B cell (primary cell): ENCODE results near the gene ALG6. TPM values are rescaled to one million over a fixed set of nuclear protein-coding genes. Genes with fewer than 3 reads are reported as not detected.
A peak's percentile ranks its signal among the peaks of the same experiment; 100 is the strongest.

Experiments
- ATAC-seq: fragments of 200-7000 bp; cut with Tn5 transposase; one replicate; pipeline ENCODE4 v1.10.0; 2021; ENCODE audit warnings: low read depth, mild to moderate bottlenecking, moderate number of reproducible peaks, moderate library complexity
- CTCF ChIA-PET: fragments of 350-600 bp; sonication (Branson Sonifier 250); formaldehyde crosslinking; loops from one replicate; lab custom pipeline; 2021; ENCODE audit warnings: antibody characterized with exemption, inconsistent platforms; lab: Charles Lee
- POLR2A ChIA-PET: fragments of 350-600 bp; sonication (Branson Sonifier 250); formaldehyde crosslinking; loops from one replicate; lab custom pipeline; 2021; ENCODE audit warnings: antibody characterized with exemption; lab: Charles Lee
- DNase-seq: peaks from one replicate; pipeline ENCODE4 v3.0.0; 2013
- H2AFZ ChIP-seq: 2 replicates; pipeline ENCODE4 v1.6.1; 2012; ENCODE audit warnings: mild to moderate bottlenecking, low read depth, low read length; ENCODE audit not compliant: insufficient read depth, poor library complexity, severe bottlenecking
- H3K27ac ChIP-seq, 2 donors: 1 replicate in 1 of 2; 2 replicates in 1 of 2; pipeline ENCODE4 v1.5.1; 2012 to 2013; ENCODE audit warnings: low read length in 2 of 2, mild to moderate bottlenecking in 2 of 2, moderate library complexity in 1 of 2
- H3K27me3 ChIP-seq, 4 experiments: fragments of 200-600 bp in 1 of 4; sonication (generic) in 1 of 4; replicated peaks in 1 of 4; 1 replicate in 2 of 4; 2 replicates in 2 of 4; pipeline versions ENCODE4 v1.6.1 to v1.7.0; 2013 to 2016; ENCODE audit warnings: low read length in 3 of 4, mild to moderate bottlenecking in 2 of 4, mixed read lengths in 1 of 4, moderate library complexity in 1 of 4; ENCODE audit not compliant: insufficient read depth in 4 of 4, control insufficient read depth in 3 of 4; ENCODE audit errors: control extremely low read depth in 1 of 4
- H3K36me3 ChIP-seq, 2 experiments: replicated peaks in 1 of 2; 1 replicate in 1 of 2; 2 replicates in 1 of 2; pipeline versions ENCODE4 v1.6.1 to v1.7.1; 2013; ENCODE audit warnings: low read length in 1 of 2; ENCODE audit not compliant: insufficient read depth in 2 of 2, control insufficient read depth in 1 of 2; ENCODE audit errors: control extremely low read depth in 1 of 2, extremely low read depth in 1 of 2
- H3K4me1 ChIP-seq, 2 donors: fragments of 200-600 bp in 1 of 2; sonication (generic) in 1 of 2; 1 replicate in 1 of 2; 2 replicates in 1 of 2; pipeline versions ENCODE4 v1.5.1 to v1.6.1; 2013 to 2017; ENCODE audit warnings: low read length in 2 of 2; ENCODE audit not compliant: control insufficient read depth in 2 of 2, insufficient read depth in 2 of 2
- H3K4me2 ChIP-seq: replicated peaks from 2 replicates; pipeline ENCODE3; 2012; ENCODE audit warnings: mild to moderate bottlenecking, low read depth, low read length; ENCODE audit not compliant: poor library complexity, severe bottlenecking
- H3K4me3 ChIP-seq, 5 experiments: fragments of 200-600 bp in 1 of 5; sonication (generic) in 1 of 5; 1 replicate in 3 of 5; 2 replicates in 2 of 5; pipeline versions ENCODE4 v1.5.1 to v1.7.0; 2011 to 2016; ENCODE audit warnings: low read length in 4 of 5, mild to moderate bottlenecking in 4 of 5, low read depth in 2 of 5, control low read depth in 1 of 5, moderate library complexity in 1 of 5; ENCODE audit not compliant: insufficient read depth in 1 of 5; ENCODE audit errors: control extremely low read depth in 1 of 5, extremely low read depth in 1 of 5
- H3K79me2 ChIP-seq: fragments of 200-600 bp; sonication (generic); one replicate; pipeline ENCODE4 v1.6.0; 2016; ENCODE audit warnings: low read length; ENCODE audit not compliant: control insufficient read depth, insufficient read depth
- H3K9ac ChIP-seq: fragments of 200-600 bp; sonication (generic); 2 replicates; pipeline ENCODE4 v1.6.1; 2017; ENCODE audit warnings: mild to moderate bottlenecking, low read length, moderate library complexity
- H3K9me3 ChIP-seq, 3 donors: one replicate each; pipeline versions ENCODE4 v1.6.1 to v1.7.1; 2013; ENCODE audit warnings: low read length in 2 of 3; ENCODE audit not compliant: control insufficient read depth in 2 of 3, insufficient read depth in 1 of 3; ENCODE audit errors: control extremely low read depth in 1 of 3
- H4K20me1 ChIP-seq: 2 replicates; pipeline ENCODE4 v1.6.0; 2012; ENCODE audit warnings: mild to moderate bottlenecking, low read length; ENCODE audit not compliant: insufficient read depth, control insufficient read depth, poor library complexity, severe bottlenecking
- H3K27ac Mint-ChIP-seq: one replicate; pipeline ENCODE4 v1.8.0; 2021; ENCODE audit warnings: mixed read lengths
- H3K27me3 Mint-ChIP-seq: one replicate; pipeline ENCODE4 v1.8.0; 2021; ENCODE audit warnings: mixed read lengths
- H3K4me1 Mint-ChIP-seq: one replicate; pipeline ENCODE4 v1.8.0; 2021; ENCODE audit warnings: mixed read lengths
- H3K4me3 Mint-ChIP-seq: one replicate; pipeline ENCODE4 v1.8.0; 2021; ENCODE audit warnings: mixed read lengths
- H3K9me3 Mint-ChIP-seq: one replicate; pipeline ENCODE4 v1.8.0; 2022; ENCODE audit warnings: mixed read lengths; ENCODE audit not compliant: insufficient read depth
- EZH2 ChIP-seq: IDR thresholded peaks from 2 replicates; pipeline ENCODE4 v1.6.1; 2012; ENCODE audit warnings: borderline replicate concordance, low read depth, mild to moderate bottlenecking, moderate library complexity, low read length; ENCODE audit not compliant: insufficient read depth, poor library complexity, severe bottlenecking
- WGBS: methylation state at CpG from one replicate; pipeline ENCODE4 v1.1.5; 2013; ENCODE audit warnings: missing lambda C conversion rate; ENCODE audit not compliant: insufficient coverage; 5-methylcytosine and 5-hydroxymethylcytosine counted together
- intact Hi-C: fragments of 100-400 bp; cut with micrococcal nuclease; formaldehyde crosslinking; loops from one replicate; pipeline ENCODE4 v1.10.0; 2022
- polyA plus RNA-seq: library from polyadenylated mRNA; depleted of rRNA; stranded (reverse); fragments of >200 nt; gene quantifications from 2 replicates; pipeline ENCODE4 v1.2.3, GENCODE V29; 2012
- total RNA-seq, 2 donors: library from RNA; stranded (reverse); fragments of 120-200 nt in 1 of 2; gene quantifications; 1 replicate in 1 of 2; 2 replicates in 1 of 2; pipeline versions ENCODE4 v1.2.3 to v1.2.4, GENCODE V29; 2013 to 2022
- TF ChIP-seq, protein P1 (sequence below): fragments of 200-600 bp; IDR thresholded peaks from one replicate; pipeline ENCODE4 v1.8.0; 2022; ENCODE audit warnings: antibody characterized with exemption, mild to moderate bottlenecking

The ALG6 gene
- total and polyA plus RNA-seq, 2 donors (not counting 1 experiment from before 2014, with no cell fraction given), result 9.7 to 31.4 TPM

DNA sequence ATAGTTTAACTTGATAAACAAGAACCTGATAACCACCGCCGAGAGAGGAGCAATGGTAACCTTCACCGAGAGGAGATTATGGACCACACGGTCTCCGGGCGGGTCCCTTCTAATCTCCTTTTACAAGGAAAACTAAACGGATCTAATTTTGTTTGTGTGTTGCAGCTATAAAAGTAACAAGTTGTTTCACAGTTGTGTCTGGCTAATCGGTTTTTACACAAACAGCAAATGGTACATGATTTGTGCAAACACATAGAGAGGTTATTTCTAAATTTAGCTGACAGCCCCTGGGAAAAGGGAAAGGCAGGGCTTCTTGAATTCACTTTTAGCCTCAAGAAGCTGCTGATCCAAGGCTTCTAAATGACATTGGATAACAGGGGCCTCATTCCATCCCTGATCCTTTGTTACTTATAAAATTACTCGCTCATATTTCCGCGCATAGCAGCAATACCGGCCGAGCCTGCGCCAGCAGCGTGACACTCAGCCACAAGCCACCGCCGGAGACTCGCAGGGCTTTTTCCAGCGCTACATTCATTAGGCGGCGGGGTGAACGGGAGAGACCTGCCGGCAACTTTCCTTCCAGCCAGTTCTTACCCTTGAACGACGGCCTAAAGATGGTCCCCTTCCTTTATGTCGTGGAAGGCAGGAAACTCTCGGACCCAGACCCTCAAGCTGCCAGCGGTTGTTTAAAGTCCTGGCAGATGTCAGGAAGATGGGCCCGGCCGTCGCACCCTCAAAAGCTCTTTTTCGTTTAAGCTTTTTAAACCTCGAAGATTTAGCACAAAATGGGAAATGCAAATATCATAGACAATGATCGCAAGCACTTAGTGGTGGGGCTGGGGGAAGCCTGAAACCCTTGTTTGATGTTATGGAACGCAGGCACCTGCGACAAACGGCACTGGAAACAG lies 40.7 kb upstream of the ALG6 start:
- peaks cover 43 to 66% of the 10 kb centered on the region in 2 donors for H3K4me1 ChIP-seq
- H3K9me3 Mint-ChIP-seq, result peaks cover 2% of the 10 kb centered on the region

More for the DNA sequence above, 40.7 kb upstream of the ALG6 start:
- no peak overlapping the region for H2AFZ ChIP-seq
- DNase-seq (peak; percentile 43), ATAC-seq (no peak)
- 21% methylated on average over 27 of the region's 37 CpGs for WGBS
- H3K9me3 ChIP-seq, result peaks cover 6 to 71% (median 19%) of the 10 kb centered on the region in 3 donors
- no peak overlapping the region for H3K27ac ChIP-seq
- Mint-ChIP-seq H3K27me3 (peaks cover 59% of the 10 kb centered on the region), H3K4me1 (peaks cover 20% of the 10 kb centered on the region), H3K4me3 (no peak overlapping the region), H3K27ac (peak overlapping the region; percentile 28)
- H3K36me3 ChIP-seq, result no peaks in the 10 kb centered on the region
- H3K27me3 ChIP-seq, result peaks cover 2 to 82% (median 69%) of the 10 kb centered on the region in 4 experiments
- no peak overlapping the region for H3K4me2 ChIP-seq
- intact Hi-C loops, result no loop called here
- H3K9ac ChIP-seq, result no peak overlapping the region
- H3K4me3 ChIP-seq, result no peak overlapping the region
- ChIA-PET POLR2A (no interaction called here), CTCF (interaction anchor here (1.0 to 1.4 kb wide), 2 partner anchors 10 to 115 kb away, joined by 3 to 4 read pairs; no protein-coding TSS in a partner anchor)
- peak; percentile 34 for TF ChIP-seq EZH2
- TF ChIP-seq, protein P1, sequence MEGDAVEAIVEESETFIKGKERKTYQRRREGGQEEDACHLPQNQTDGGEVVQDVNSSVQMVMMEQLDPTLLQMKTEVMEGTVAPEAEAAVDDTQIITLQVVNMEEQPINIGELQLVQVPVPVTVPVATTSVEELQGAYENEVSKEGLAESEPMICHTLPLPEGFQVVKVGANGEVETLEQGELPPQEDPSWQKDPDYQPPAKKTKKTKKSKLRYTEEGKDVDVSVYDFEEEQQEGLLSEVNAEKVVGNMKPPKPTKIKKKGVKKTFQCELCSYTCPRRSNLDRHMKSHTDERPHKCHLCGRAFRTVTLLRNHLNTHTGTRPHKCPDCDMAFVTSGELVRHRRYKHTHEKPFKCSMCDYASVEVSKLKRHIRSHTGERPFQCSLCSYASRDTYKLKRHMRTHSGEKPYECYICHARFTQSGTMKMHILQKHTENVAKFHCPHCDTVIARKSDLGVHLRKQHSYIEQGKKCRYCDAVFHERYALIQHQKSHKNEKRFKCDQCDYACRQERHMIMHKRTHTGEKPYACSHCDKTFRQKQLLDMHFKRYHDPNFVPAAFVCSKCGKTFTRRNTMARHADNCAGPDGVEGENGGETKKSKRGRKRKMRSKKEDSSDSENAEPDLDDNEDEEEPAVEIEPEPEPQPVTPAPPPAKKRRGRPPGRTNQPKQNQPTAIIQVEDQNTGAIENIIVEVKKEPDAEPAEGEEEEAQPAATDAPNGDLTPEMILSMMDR, result no peak
- no peaks in the 10 kb centered on the region for H4K20me1 ChIP-seq
- H3K79me2 ChIP-seq, result no peaks in the 10 kb centered on the region
